Measurements from ENCODE around the gene KLF1.
A peak's percentile ranks its signal among the peaks of the same experiment; 100 is the strongest.
"Not testable (repeated sequence)": the region's sequence is repeated elsewhere in the genome, so short reads cannot be mapped to it uniquely, and the experiment has no call there.

The KLF1 gene

GRCh38 chr19:12886969-12887747, at the start of gene KLF1:
Gene KLF1 (minus strand): TSS chr19:12887201. CDS start chr19:12887140, 61 bp downstream.
- peak within 1 kb of the TSS; percentile 60 for H3K4me3 ChIP-seq (ENCODE audit: low read depth, low read length)

GRCh38 chr19:12936582-12936981, 49.6 kb upstream of the KLF1 start:
- no peak overlapping the region for H3K4me3 ChIP-seq (ENCODE audit: low read depth, low read length)

- H3K4me3 ChIP-seq (ENCODE audit: low read depth, low read length), result no peak overlapping the region
Measured at GRCh38 chr19:12935071-12935470, 48.1 kb upstream of the KLF1 start.

- peak within 1 kb of the TSS; percentile 100 for H3K4me3 ChIP-seq (ENCODE audit: low read depth, low read length)
Measured at GRCh38 chr19:12933287-12934072, 46.5 kb upstream of the KLF1 start, which contains the start of gene FARSA. Gene FARSA (minus strand): TSS chr19:12933711. CDS start chr19:12933696, 15 bp downstream.

GRCh38 chr19:12932392-12933286, 45.6 kb upstream of the KLF1 start:
- H3K4me3 ChIP-seq (ENCODE audit: low read depth, low read length), result peak overlapping the region; percentile 100

- no peak overlapping the region for H3K4me3 ChIP-seq (ENCODE audit: low read depth, low read length)
Measured at GRCh38 chr19:12930002-12930645, 43.1 kb upstream of the KLF1 start.

GRCh38 chr19:12924621-12925310, 37.8 kb upstream of the KLF1 start:
- H3K4me3 ChIP-seq (ENCODE audit: low read depth, low read length), result no peak overlapping the region

GRCh38 chr19:12922959-12923358, 36.0 kb upstream of the KLF1 start:
- H3K4me3 ChIP-seq (ENCODE audit: low read depth, low read length), result no peak overlapping the region

- H3K4me3 ChIP-seq (ENCODE audit: low read depth, low read length), result no peak overlapping the region
Measured at GRCh38 chr19:12921047-12921446, 34.0 kb upstream of the KLF1 start.

- H3K4me3 ChIP-seq (ENCODE audit: low read depth, low read length), result no peak overlapping the region
Measured at GRCh38 chr19:12918253-12918652, 31.3 kb upstream of the KLF1 start.

GRCh38 chr19:12915860-12916259, 28.9 kb upstream of the KLF1 start:
- not testable (repeated sequence) for H3K4me3 ChIP-seq (ENCODE audit: low read depth, low read length)

GRCh38 chr19:12913851-12914690, 27.1 kb upstream of the KLF1 start:
- H3K4me3 ChIP-seq (ENCODE audit: low read depth, low read length), result no peak overlapping the region

- no peak overlapping the region for H3K4me3 ChIP-seq (ENCODE audit: low read depth, low read length)
Measured at GRCh38 chr19:12913011-12913561, 26.1 kb upstream of the KLF1 start.

- no peak overlapping the region for H3K4me3 ChIP-seq (ENCODE audit: low read depth, low read length)
Measured at GRCh38 chr19:12912571-12912970, 25.6 kb upstream of the KLF1 start.

GRCh38 chr19:12907166-12907565, 20.2 kb upstream of the KLF1 start:
- H3K4me3 ChIP-seq (ENCODE audit: low read depth, low read length), result no peak overlapping the region

GRCh38 chr19:12899891-12900518, 13.0 kb upstream of the KLF1 start:
- no peak overlapping the region for H3K4me3 ChIP-seq (ENCODE audit: low read depth, low read length)

GRCh38 chr19:12896460-12896859, 9.5 kb upstream of the KLF1 start:
- no peak overlapping the region for H3K4me3 ChIP-seq (ENCODE audit: low read depth, low read length)

- no peak overlapping the region for H3K4me3 ChIP-seq (ENCODE audit: low read depth, low read length)
Measured at GRCh38 chr19:12893582-12893981, 6.6 kb upstream of the KLF1 start.

All from iPS-11a (cell line).